ENCODE results near the gene PTH2R.

Gene PTH2R

GRCh38 chr2:208360259-208361076 lies 46.1 kb upstream of the PTH2R start:
- no peak overlapping the region for H3K4me3 Mint-ChIP-seq
- peaks cover 3% of the 10 kb centered on the region for H3K27me3 Mint-ChIP-seq (ENCODE audit: low read depth, poor library complexity)
- no peak overlapping the region for H3K27ac Mint-ChIP-seq
- TF ChIP-seq CTCF (IDR thresholded peaks at IDR 0.05): no peak
- peaks cover 3% of the 10 kb centered on the region for H3K4me1 Mint-ChIP-seq
- DNase-seq: no peak
- H3K36me3 Mint-ChIP-seq (ENCODE audit: low read depth): peaks cover 26% of the 10 kb centered on the region
- peaks cover 17% of the 10 kb centered on the region for H3K9me3 Mint-ChIP-seq

GRCh38 chr2:208361077-208361441 lies 45.5 kb upstream of the PTH2R start:
- TF ChIP-seq CTCF (IDR thresholded peaks at IDR 0.05): no peak
- Mint-ChIP-seq H3K4me3 (no peak overlapping the region), H3K9me3 (peaks cover 20% of the 10 kb centered on the region), H3K36me3 (ENCODE audit: low read depth) (peaks cover 23% of the 10 kb centered on the region), H3K27me3 (ENCODE audit: low read depth, poor library complexity) (peaks cover 3% of the 10 kb centered on the region), H3K4me1 (peaks cover 3% of the 10 kb centered on the region), H3K27ac (no peak overlapping the region)
- no peak for DNase-seq

- Mint-ChIP-seq H3K4me3 (no peak overlapping the region), H3K9me3 (peaks cover 22% of the 10 kb centered on the region)
- no peak for DNase-seq
Observed at GRCh38 chr2:208363485-208363884, 43.1 kb upstream of the PTH2R start.

GRCh38 chr2:208366215-208367127 lies 40.1 kb upstream of the PTH2R start:
- TF ChIP-seq CTCF (IDR thresholded peaks at IDR 0.05): no peak
- Mint-ChIP-seq H3K36me3 (ENCODE audit: low read depth) (no peaks in the 10 kb centered on the region), H3K27me3 (ENCODE audit: low read depth, poor library complexity) (peaks cover 12% of the 10 kb centered on the region), H3K4me1 (no peaks in the 10 kb centered on the region), H3K9me3 (peaks cover 19% of the 10 kb centered on the region), H3K4me3 (no peak overlapping the region), H3K27ac (no peak overlapping the region)
- DNase-seq: no peak

More at GRCh38 chr2:208363485-208363884, 43.1 kb upstream of the PTH2R start:
- H3K4me1 Mint-ChIP-seq: peaks cover 3% of the 10 kb centered on the region
- no peak overlapping the region for H3K27ac Mint-ChIP-seq
- peaks cover 3% of the 10 kb centered on the region for H3K27me3 Mint-ChIP-seq (ENCODE audit: low read depth, poor library complexity)
- no peak for TF ChIP-seq CTCF (IDR thresholded peaks at IDR 0.05)
- peaks cover 10% of the 10 kb centered on the region for H3K36me3 Mint-ChIP-seq (ENCODE audit: low read depth)

GRCh38 chr2:208369091-208369490 lies 37.5 kb upstream of the PTH2R start:
- peaks cover 11% of the 10 kb centered on the region for H3K27me3 Mint-ChIP-seq (ENCODE audit: low read depth, poor library complexity)
- TF ChIP-seq CTCF (IDR thresholded peaks at IDR 0.05): no peak
- H3K4me1 Mint-ChIP-seq: no peaks in the 10 kb centered on the region
- H3K36me3 Mint-ChIP-seq (ENCODE audit: low read depth): no peaks in the 10 kb centered on the region
- peaks cover 19% of the 10 kb centered on the region for H3K9me3 Mint-ChIP-seq
- no peak overlapping the region for H3K27ac Mint-ChIP-seq
- DNase-seq: no peak
- H3K4me3 Mint-ChIP-seq: no peak overlapping the region

Measured in nephron progenitor cell (in vitro differentiated cells).